Testis (tissue), 2 donors: ENCODE results near the gene IPO9.

Experiments
- POLR2A ChIP-seq: fragments of 450-650 bp; IDR thresholded peaks from one replicate; pipeline ENCODE4 v1.6.1; 2017; ENCODE audit warnings: antibody characterized with exemption, mild to moderate bottlenecking, moderate library complexity
- TF ChIP-seq, protein P1 (sequence below), 3 experiments: fragments of 450-650 bp in 2 of 3; fragments of 200-600 bp in 1 of 3; sonication (generic) in 1 of 3; IDR thresholded peaks; one replicate each; pipeline ENCODE4 v1.5.1; 2016 to 2019; ENCODE audit warnings: antibody characterized with exemption in 3 of 3, mild to moderate bottlenecking in 2 of 3, moderate library complexity in 1 of 3

DNA sequence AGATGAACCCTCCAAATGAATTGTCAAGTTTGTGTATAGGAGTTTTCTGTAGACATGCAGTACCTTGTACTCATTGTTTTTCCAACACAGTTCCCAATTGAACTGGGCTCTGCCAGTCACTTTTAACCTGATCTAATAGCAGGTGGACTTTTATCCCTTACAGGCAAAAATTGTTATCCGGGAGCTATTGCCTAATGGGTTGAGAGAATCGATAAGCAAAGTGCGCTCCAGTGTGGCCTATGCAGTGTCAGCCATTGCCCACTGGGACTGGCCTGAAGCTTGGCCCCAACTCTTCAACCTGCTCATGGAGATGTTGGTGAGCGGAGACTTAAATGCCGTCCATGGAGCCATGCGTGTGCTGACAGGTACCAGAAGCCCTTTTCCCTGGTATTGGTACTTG is 19.3 kb downstream of the IPO9 start:
- TF ChIP-seq POLR2A = no peak
- TF ChIP-seq, protein P1, sequence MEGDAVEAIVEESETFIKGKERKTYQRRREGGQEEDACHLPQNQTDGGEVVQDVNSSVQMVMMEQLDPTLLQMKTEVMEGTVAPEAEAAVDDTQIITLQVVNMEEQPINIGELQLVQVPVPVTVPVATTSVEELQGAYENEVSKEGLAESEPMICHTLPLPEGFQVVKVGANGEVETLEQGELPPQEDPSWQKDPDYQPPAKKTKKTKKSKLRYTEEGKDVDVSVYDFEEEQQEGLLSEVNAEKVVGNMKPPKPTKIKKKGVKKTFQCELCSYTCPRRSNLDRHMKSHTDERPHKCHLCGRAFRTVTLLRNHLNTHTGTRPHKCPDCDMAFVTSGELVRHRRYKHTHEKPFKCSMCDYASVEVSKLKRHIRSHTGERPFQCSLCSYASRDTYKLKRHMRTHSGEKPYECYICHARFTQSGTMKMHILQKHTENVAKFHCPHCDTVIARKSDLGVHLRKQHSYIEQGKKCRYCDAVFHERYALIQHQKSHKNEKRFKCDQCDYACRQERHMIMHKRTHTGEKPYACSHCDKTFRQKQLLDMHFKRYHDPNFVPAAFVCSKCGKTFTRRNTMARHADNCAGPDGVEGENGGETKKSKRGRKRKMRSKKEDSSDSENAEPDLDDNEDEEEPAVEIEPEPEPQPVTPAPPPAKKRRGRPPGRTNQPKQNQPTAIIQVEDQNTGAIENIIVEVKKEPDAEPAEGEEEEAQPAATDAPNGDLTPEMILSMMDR (IDR thresholded peaks at IDR 0.05) = no peak
